ENCODE results near the gene MSH5. TPM values are rescaled to one million over a fixed set of nuclear protein-coding genes. Genes with fewer than 3 reads are reported as not detected.
A peak's percentile ranks its signal among the peaks of the same experiment; 100 is the strongest.

Gene MSH5
- total RNA-seq, 4 donors from 2014 or later, result 16.7 to 41.5 (median 22.1) TPM; not detected in 1

DNA sequence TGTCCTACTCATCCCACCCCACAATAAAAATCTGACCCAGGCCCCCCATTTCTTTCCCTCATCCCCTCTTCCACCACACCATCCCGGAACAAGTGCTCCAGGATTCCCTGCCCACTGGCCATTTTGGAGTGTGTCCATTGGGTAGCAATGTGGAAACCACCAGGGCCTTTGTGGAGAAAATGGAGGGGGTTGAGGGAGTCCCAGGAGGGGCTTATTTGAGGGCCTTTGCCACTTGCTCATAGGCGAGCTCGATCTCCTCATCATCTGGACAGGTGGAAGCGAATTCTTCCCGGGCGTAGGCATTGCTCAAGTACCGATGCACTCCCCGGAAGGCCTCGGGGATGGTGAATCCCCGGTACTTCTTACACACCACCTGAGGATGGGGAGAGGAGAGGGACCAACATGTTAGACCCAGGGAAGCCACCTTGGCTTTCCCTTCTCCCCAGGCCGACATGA is 9.1 kb upstream of the MSH5 start:
- Histone ChIP-seq H3K4me1 (peaks cover 6 to 21% of the 10 kb centered on the region in 2 donors), H3K36me3 (no peaks in the 10 kb centered on the region), H3K4me3 (peak overlapping the region in 1 of 2 donors; percentile 97), H3K9me3 (no peaks in the 10 kb centered on the region), H3K27me3 (no peaks in the 10 kb centered on the region), H3K27ac (peak overlapping the region; percentile 93 to 100)
- intact Hi-C loops (cut with DNase I; ENCODE audit: low total_unique reads), result loop anchor here (10.0 kb wide), 1 partner anchor 64 kb away; the partner anchor contains the start of gene VARS1
- TF ChIP-seq POLR2A (IDR thresholded peaks at IDR 0.05), result no peak
- TF ChIP-seq, protein P1, sequence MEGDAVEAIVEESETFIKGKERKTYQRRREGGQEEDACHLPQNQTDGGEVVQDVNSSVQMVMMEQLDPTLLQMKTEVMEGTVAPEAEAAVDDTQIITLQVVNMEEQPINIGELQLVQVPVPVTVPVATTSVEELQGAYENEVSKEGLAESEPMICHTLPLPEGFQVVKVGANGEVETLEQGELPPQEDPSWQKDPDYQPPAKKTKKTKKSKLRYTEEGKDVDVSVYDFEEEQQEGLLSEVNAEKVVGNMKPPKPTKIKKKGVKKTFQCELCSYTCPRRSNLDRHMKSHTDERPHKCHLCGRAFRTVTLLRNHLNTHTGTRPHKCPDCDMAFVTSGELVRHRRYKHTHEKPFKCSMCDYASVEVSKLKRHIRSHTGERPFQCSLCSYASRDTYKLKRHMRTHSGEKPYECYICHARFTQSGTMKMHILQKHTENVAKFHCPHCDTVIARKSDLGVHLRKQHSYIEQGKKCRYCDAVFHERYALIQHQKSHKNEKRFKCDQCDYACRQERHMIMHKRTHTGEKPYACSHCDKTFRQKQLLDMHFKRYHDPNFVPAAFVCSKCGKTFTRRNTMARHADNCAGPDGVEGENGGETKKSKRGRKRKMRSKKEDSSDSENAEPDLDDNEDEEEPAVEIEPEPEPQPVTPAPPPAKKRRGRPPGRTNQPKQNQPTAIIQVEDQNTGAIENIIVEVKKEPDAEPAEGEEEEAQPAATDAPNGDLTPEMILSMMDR (IDR thresholded peaks at IDR 0.05), result no peak
- no peak for DNase-seq

DNA sequence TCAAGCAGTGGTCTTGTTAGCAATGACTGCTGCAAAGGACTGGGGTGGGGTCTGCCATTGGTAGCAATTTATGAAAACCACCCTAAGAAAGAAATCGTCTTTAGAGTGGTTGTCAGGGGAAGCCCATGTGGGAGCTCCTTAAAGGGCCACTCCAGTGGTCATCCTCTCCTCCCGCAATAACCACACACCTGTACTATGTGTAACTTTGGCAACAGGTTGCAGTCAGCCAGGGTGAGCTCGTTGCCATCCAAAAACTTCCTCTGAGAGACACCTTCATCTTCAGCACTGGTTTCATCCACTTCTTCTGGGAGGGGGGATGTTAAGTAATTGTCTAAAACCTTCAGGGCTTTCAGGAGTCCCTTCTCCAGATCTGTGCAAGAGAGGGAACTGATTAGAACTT is 7.8 kb upstream of the MSH5 start:
- intact Hi-C loops (cut with DNase I; ENCODE audit: low total_unique reads), result loop anchor here (10.0 kb wide), 1 partner anchor 63 kb away; the partner anchor contains the start of gene VARS1
- peaks cover 6 to 25% of the 10 kb centered on the region in 2 donors for H3K4me1 ChIP-seq
- no peaks in the 10 kb centered on the region for H3K9me3 ChIP-seq
- TF ChIP-seq, protein P1 (IDR thresholded peaks at IDR 0.05), result no peak
- no peak for TF ChIP-seq POLR2A (IDR thresholded peaks at IDR 0.05)
- no peak overlapping the region for H3K4me3 ChIP-seq
- H3K36me3 ChIP-seq, result no peaks in the 10 kb centered on the region
- peak overlapping the region in 1 of 2 donors; percentile 93 for H3K27ac ChIP-seq
- no peak for DNase-seq
- no peaks in the 10 kb centered on the region for H3K27me3 ChIP-seq

DNA sequence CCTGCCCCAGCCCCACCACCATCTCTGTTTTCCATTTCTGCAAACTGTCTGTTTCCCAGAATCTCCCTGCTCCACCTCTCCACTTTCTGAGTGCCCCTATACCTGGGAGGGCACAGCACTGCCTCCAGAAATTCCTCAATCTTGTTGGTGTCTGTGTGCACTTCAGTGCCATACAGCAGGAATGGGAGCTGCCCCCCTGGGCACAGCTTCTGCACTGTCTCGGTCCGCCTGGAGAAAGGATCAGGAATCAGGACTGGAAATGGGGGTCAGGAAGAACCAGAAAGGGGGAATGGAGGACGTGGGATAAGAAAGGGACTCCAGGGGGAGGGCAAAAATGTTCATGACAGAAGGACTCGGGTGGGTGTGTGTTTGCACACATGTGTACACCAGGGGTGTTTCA is 6.1 kb upstream of the MSH5 start:
- no peak overlapping the region for H3K4me3 ChIP-seq
- intact Hi-C loops (cut with DNase I; ENCODE audit: low total_unique reads), result loop anchor here (10.0 kb wide), 1 partner anchor 61 kb away; the partner anchor contains the start of gene VARS1
- peaks cover 0 to 25% of the 10 kb centered on the region in 2 donors for H3K4me1 ChIP-seq
- DNase-seq, result no peak
- TF ChIP-seq POLR2A (IDR thresholded peaks at IDR 0.05), result no peak
- TF ChIP-seq, protein P1 (IDR thresholded peaks at IDR 0.05), result no peak
- no peaks in the 10 kb centered on the region for H3K36me3 ChIP-seq
- H3K9me3 ChIP-seq, result no peaks in the 10 kb centered on the region
- peak overlapping the region; percentile 86 to 95 for H3K27ac ChIP-seq
- H3K27me3 ChIP-seq, result no peaks in the 10 kb centered on the region

DNA sequence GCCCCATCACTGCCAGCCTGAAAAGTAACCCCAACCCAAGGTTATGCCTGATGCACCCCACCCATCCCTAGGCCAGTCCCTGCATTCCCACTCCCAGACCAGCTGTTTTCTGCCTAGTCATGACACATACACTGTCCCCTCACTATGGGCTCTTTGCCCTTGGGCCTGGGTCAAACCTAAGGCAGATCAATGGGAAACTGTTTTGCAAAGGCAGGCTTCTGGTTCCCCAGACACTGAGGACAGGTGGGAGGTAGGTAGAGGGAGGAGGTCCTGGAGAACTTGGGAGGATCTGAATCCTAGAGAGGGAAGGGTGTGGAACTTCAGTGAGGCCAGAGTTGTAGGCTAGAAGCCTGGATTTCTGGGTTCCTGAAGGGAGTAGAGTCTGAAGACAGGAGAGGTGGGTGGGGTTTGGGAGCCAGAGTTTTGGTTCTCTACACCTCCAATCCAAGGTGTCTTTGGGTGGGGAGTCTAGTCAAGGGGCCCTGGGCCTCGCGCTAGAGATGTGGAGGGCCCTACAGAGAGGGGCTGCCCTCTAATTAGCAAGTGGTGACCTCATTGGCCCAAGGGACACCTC is 5.5 kb upstream of the MSH5 start:
- no peak for DNase-seq
- TF ChIP-seq, protein P1 (IDR thresholded peaks at IDR 0.05), result no peak
- no peak for TF ChIP-seq POLR2A (IDR thresholded peaks at IDR 0.05)
- Histone ChIP-seq H3K27ac (peak overlapping the region; percentile 86 to 95), H3K9me3 (no peaks in the 10 kb centered on the region), H3K4me3 (peak overlapping the region; percentile 61 to 63), H3K36me3 (no peaks in the 10 kb centered on the region), H3K4me1 (peaks cover 0 to 25% of the 10 kb centered on the region in 2 donors), H3K27me3 (no peaks in the 10 kb centered on the region)
- intact Hi-C loops (cut with DNase I; ENCODE audit: low total_unique reads), result loop anchor here (10.0 kb wide), 1 partner anchor 60 kb away; the partner anchor contains the start of gene VARS1

DNA sequence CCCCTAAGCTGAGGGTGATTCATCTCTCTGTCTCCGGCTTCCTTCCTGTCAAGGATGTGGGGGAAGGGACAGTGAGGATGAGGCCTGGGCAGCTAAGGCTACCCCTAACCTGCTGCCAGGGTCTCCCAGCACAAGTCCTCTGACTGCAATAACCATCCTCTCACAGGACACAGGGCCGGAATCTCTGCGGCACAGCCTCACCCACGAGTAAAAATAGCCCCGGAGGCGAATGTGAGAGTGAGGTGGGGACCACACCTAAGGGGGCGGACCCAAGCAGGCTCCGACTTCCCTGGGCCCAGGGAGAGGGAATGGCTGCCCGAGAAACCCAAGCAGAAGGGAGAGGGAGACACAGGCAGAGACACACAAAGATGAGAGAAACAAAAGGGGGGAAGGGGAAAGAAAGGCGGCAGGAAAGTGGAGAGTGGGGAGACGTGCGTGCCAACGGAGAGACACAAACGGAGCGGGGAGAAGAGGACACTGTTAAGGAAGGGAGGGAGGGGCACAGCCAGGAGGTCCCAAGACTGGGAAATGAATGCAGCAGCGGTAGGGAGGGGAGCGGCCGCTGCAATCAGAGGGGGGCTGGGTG is 4.9 kb upstream of the MSH5 start:
- peak overlapping the region; percentile 61 to 63 for H3K4me3 ChIP-seq
- no peaks in the 10 kb centered on the region for H3K36me3 ChIP-seq
- H3K27ac ChIP-seq, result peak overlapping the region; percentile 86 to 95
- peaks cover 0 to 25% of the 10 kb centered on the region in 2 donors for H3K4me1 ChIP-seq
- H3K9me3 ChIP-seq, result no peaks in the 10 kb centered on the region
- intact Hi-C loops (cut with DNase I; ENCODE audit: low total_unique reads), result loop anchor here (10.0 kb wide), 1 partner anchor 60 kb away; the partner anchor contains the start of gene VARS1
- peak; percentile 52 to 72 for DNase-seq
- no peaks in the 10 kb centered on the region for H3K27me3 ChIP-seq
- peak; percentile 44 to 53 for TF ChIP-seq POLR2A (IDR thresholded peaks at IDR 0.05)
- TF ChIP-seq, protein P1 (IDR thresholded peaks at IDR 0.05), result no peak
